OCI-LY7 (cell line): Measurements from ENCODE around the gene ANO1.

Source experiments
- EZH2phosphoT487 ChIP-seq: fragments of 200-600 bp; sonication (generic); IDR thresholded peaks from 2 replicates; pipeline ENCODE4 v1.6.1; 2018; ENCODE audit warnings: low read depth, borderline replicate concordance, mild to moderate bottlenecking, mixed run types, antibody characterized with exemption, low read length, moderate library complexity, mixed read lengths
- TF ChIP-seq, protein P1 (sequence below): fragments of 200-600 bp; sonication (generic); conservative IDR thresholded peaks from 2 replicates; pipeline ENCODE4 v1.5.1; 2014; ENCODE audit warnings: mild to moderate bottlenecking, antibody characterized with exemption, low read length, moderate library complexity, mixed read lengths

DNA sequence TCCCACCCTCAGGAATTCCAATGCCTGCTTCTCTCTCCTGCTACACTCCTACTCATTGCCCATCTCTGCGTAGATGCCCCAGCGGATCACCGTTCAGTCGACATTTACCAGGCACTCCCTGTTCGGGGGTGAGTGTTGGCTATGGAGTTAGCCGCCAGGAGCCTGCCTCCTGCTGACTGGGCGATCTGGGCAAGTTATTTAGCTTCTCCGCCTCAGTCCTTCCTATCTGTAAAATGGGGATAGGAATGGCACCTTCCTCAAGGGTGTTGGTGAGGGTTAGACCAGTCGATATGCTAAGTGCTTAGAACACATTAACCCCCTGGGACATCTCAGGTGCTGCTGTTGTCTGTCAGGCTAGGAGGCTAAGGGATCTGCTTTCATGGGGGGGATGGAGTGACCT, 155.8 kb downstream of the ANO1 start:
- TF ChIP-seq, protein P1, sequence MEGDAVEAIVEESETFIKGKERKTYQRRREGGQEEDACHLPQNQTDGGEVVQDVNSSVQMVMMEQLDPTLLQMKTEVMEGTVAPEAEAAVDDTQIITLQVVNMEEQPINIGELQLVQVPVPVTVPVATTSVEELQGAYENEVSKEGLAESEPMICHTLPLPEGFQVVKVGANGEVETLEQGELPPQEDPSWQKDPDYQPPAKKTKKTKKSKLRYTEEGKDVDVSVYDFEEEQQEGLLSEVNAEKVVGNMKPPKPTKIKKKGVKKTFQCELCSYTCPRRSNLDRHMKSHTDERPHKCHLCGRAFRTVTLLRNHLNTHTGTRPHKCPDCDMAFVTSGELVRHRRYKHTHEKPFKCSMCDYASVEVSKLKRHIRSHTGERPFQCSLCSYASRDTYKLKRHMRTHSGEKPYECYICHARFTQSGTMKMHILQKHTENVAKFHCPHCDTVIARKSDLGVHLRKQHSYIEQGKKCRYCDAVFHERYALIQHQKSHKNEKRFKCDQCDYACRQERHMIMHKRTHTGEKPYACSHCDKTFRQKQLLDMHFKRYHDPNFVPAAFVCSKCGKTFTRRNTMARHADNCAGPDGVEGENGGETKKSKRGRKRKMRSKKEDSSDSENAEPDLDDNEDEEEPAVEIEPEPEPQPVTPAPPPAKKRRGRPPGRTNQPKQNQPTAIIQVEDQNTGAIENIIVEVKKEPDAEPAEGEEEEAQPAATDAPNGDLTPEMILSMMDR: no peak
- TF ChIP-seq EZH2phosphoT487: no peak
